Endothelial cell of umbilical vein (primary cell): ENCODE data around the gene PFKFB4. TPM values are rescaled to one million over a fixed set of nuclear protein-coding genes. Genes with fewer than 3 reads are reported as not detected.

Experiments
- BruUV-seq: library from RNA; stranded (reverse); fragments of 400-500 nt; replicated peaks from 2 replicates; lab custom pipeline; 2021; lab: Mats Ljungman, UMichigan
- CTCF ChIA-PET: fragments of 300-600, 350-600 bp; sonication (Branson Sonifier 250); formaldehyde crosslinking; loops from one replicate; lab custom pipeline; 2021; ENCODE audit warnings: antibody characterized with exemption, inconsistent platforms; lab: Charles Lee
- POLR2A ChIA-PET: fragments of 300-600, 350-600 bp; sonication (Branson Sonifier 250); formaldehyde crosslinking; loops from one replicate; lab custom pipeline; 2021; ENCODE audit warnings: antibody characterized with exemption, inconsistent platforms; lab: Charles Lee
- DNase-seq: peaks from one replicate; pipeline ENCODE4 v3.0.0-alpha.2; 2011; ENCODE audit warnings: low read depth, low spot score
- FAIRE-seq: peaks from 2 replicates; lab custom pipeline; 2011; peaks lifted over from hg19 to GRCh38; lab: Jason Lieb, UNC
- H2AFZ ChIP-seq: 2 replicates; pipeline ENCODE4 v1.6.0; 2012; ENCODE audit warnings: low read depth, low read length, control low read depth, inconsistent platforms
- H3K27ac ChIP-seq: 2 replicates; pipeline ENCODE4 v1.5.1; 2011; ENCODE audit warnings: low read depth, mild to moderate bottlenecking, control low read depth, low read length, moderate library complexity; ENCODE audit not compliant: insufficient read depth
- H3K27me3 ChIP-seq, 2 experiments: 2 replicates each; pipeline versions ENCODE4 v1.6.0 to v1.6.1; 2011; ENCODE audit warnings: low read length in 2 of 2, mixed read lengths in 1 of 2; ENCODE audit not compliant: control insufficient read depth in 2 of 2, insufficient read depth in 2 of 2
- H3K36me3 ChIP-seq, 2 experiments: 2 replicates in 1 of 2; 3 replicates in 1 of 2; pipeline ENCODE4 v1.5.1; 2011; ENCODE audit warnings: low read length in 2 of 2, mild to moderate bottlenecking in 1 of 2, moderate library complexity in 1 of 2; ENCODE audit not compliant: control insufficient read depth in 2 of 2, insufficient read depth in 2 of 2; ENCODE audit errors: extremely low read depth in 1 of 2
- H3K4me1 ChIP-seq: 3 replicates; pipeline ENCODE4 v1.5.1; 2011; ENCODE audit warnings: mild to moderate bottlenecking, low read length; ENCODE audit not compliant: control insufficient read depth, insufficient read depth; ENCODE audit errors: extremely low read depth
- H3K4me2 ChIP-seq: 2 replicates; pipeline ENCODE4 v1.6.1; 2011; ENCODE audit warnings: low read length, control low read depth, mixed read lengths; ENCODE audit not compliant: insufficient read depth
- H3K4me3 ChIP-seq, 3 experiments: fragments of 200-600 bp in 1 of 3; sonication (generic), shearing (Covaris generic) in 1 of 3; replicated peaks in 1 of 3; 2 replicates each; pipeline ENCODE4 v1.5.1; 2011 to 2016; ENCODE audit warnings: control low read depth in 3 of 3, low read length in 3 of 3, mild to moderate bottlenecking in 2 of 3, inconsistent platforms in 1 of 3, low read depth in 1 of 3, moderate library complexity in 1 of 3; ENCODE audit not compliant: insufficient read depth in 1 of 3
- H3K79me2 ChIP-seq: 2 replicates; pipeline ENCODE4 v1.6.0; 2012; ENCODE audit warnings: low read length, inconsistent platforms; ENCODE audit not compliant: control insufficient read depth, insufficient read depth
- H3K9ac ChIP-seq: replicated peaks from 2 replicates; pipeline ENCODE3; 2011; ENCODE audit warnings: low read length, control low read depth; ENCODE audit not compliant: insufficient read depth; ENCODE audit errors: extremely low read depth
- H3K9me1 ChIP-seq: replicated peaks from 3 replicates; pipeline ENCODE4 v1.6.0; 2011; ENCODE audit warnings: mild to moderate bottlenecking, low read length; ENCODE audit not compliant: control insufficient read depth, insufficient read depth; ENCODE audit errors: extremely low read depth
- H3K9me3 ChIP-seq: replicated peaks from 2 replicates; pipeline ENCODE4 v1.5.1; 2012; ENCODE audit warnings: low read length, inconsistent platforms; ENCODE audit not compliant: control insufficient read depth, insufficient read depth
- H4K20me1 ChIP-seq: replicated peaks from 2 replicates; pipeline ENCODE3; 2011; ENCODE audit warnings: mild to moderate bottlenecking, low read length; ENCODE audit not compliant: control insufficient read depth, insufficient read depth; ENCODE audit errors: extremely low read depth
- CTCF ChIP-seq, 2 donors: IDR thresholded peaks; 1 replicate in 1 of 2; 2 replicates in 1 of 2; pipeline ENCODE4 v1.5.1; 2011; ENCODE audit warnings: low read length in 2 of 2, mild to moderate bottlenecking in 2 of 2, moderate library complexity in 2 of 2, control low read depth in 1 of 2, inconsistent platforms in 1 of 2, low read depth in 1 of 2; ENCODE audit not compliant: insufficient read depth in 1 of 2; ENCODE audit errors: extremely low read depth in 1 of 2
- EZH2 ChIP-seq: IDR thresholded peaks from 2 replicates; pipeline ENCODE4 v1.6.1; 2012; ENCODE audit warnings: borderline replicate concordance, low read depth, mild to moderate bottlenecking, moderate library complexity, low read length, inconsistent platforms; ENCODE audit not compliant: severe bottlenecking
- FOS ChIP-seq: IDR thresholded peaks from 2 replicates; pipeline ENCODE4 v1.6.1; 2011; ENCODE audit warnings: mild to moderate bottlenecking, low read length, moderate library complexity, borderline replicate concordance; ENCODE audit not compliant: insufficient read depth
- GATA2 ChIP-seq: IDR thresholded peaks from 2 replicates; pipeline ENCODE4 v1.7.0; 2011; ENCODE audit warnings: low read depth, mild to moderate bottlenecking, moderate library complexity, mixed read lengths, low read length; ENCODE audit not compliant: insufficient read length, insufficient read depth
- JUN ChIP-seq: IDR thresholded peaks from 2 replicates; pipeline ENCODE4 v1.6.1; 2011; ENCODE audit warnings: borderline replicate concordance, low read depth; ENCODE audit not compliant: insufficient read length, insufficient read depth
- MYC ChIP-seq: IDR thresholded peaks from one replicate; pipeline ENCODE4 v1.6.1; 2011; ENCODE audit warnings: mild to moderate bottlenecking, low read depth, low read length
- POLR2A ChIP-seq: IDR thresholded peaks from 2 replicates; pipeline ENCODE4 v1.6.1; 2012; ENCODE audit warnings: low read depth, mild to moderate bottlenecking, control low read depth, low read length
- POLR2AphosphoS5 ChIP-seq: IDR thresholded peaks from 2 replicates; pipeline ENCODE4 v1.6.1; 2012; ENCODE audit warnings: low read depth, mild to moderate bottlenecking, control low read depth, low read length, moderate library complexity; ENCODE audit not compliant: insufficient read depth
- dilution Hi-C: fragments of 300-500 bp; cut with MboI; formaldehyde crosslinking; loops from one replicate; pipeline ENCODE4 v1.15.0; 2019; ENCODE audit warnings: low sequenced_read_pairs; ENCODE audit not compliant: extremely low pct_ligation_motif_present
- intact Hi-C: fragments of 100-400 bp; cut with micrococcal nuclease; formaldehyde crosslinking; loops from one replicate; pipeline ENCODE4 v1.10.0; 2022
- polyA plus RNA-seq, 4 experiments: library from polyadenylated mRNA; depleted of rRNA in 3 of 4; stranded (reverse) in 3 of 4; unstranded in 1 of 4; fragments of >200 nt; gene quantifications; 2 replicates each; pipeline versions ENCODE4 v1.2.1 to v1.2.3, GENCODE V29; 2011 to 2012; ENCODE audit warnings: missing spikeins in 1 of 4
- total RNA-seq: library from RNA; stranded (reverse); gene quantifications from 2 replicates; pipeline ENCODE4 v1.2.3, GENCODE V29; 2021
- TF ChIP-seq, protein P1 (sequence below): IDR thresholded peaks from 2 replicates; pipeline ENCODE4 v1.6.1; 2011; ENCODE audit not compliant: insufficient read depth, insufficient read length

PFKFB4 gene
- total and polyA plus RNA-seq, 2 donors (not counting 3 experiments of a cell fraction or from before 2014, with no cell fraction given): 4.0 to 4.2 TPM

DNA sequence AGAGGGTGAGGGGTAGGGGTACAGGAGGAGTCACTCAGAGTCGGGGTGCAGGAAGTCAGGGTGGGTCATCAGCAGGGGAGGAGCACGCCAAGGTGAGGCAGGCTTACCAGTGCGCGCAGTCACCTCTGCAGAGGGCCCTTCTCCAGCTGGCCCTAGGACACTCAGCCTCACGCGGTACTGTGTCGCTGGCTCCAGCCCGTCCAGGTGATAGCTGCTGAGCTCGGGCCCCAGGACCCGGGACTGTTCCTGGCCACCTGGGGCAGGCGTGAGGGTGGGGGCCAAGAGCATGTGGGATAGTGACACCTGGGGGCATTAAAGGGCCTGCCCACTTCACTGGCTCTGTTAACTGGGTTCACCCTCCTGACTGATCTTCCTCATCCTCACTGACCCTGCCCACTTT, 31.1 kb upstream of the PFKFB4 start:
- no peaks in the 10 kb centered on the region for H3K4me1 ChIP-seq
- intact Hi-C loops (no loop called here), dilution Hi-C loops (no loop called here)
- FAIRE-seq: no peak
- H3K9me3 ChIP-seq: no peaks in the 10 kb centered on the region
- no peaks in the 10 kb centered on the region for H4K20me1 ChIP-seq
- TF ChIP-seq POLR2AphosphoS5 (no peak), JUN (no peak), GATA2 (no peak), EZH2 (no peak), CTCF (IDR thresholded peaks at IDR 0.05; ENCODE audit: extremely low read depth in 1 of 2, insufficient read depth in 1 of 2, low read depth in 1 of 2, low read length in 2 of 2) (no peak), POLR2A (no peak), MYC (no peak), FOS (no peak)
- TF ChIP-seq, protein P1, sequence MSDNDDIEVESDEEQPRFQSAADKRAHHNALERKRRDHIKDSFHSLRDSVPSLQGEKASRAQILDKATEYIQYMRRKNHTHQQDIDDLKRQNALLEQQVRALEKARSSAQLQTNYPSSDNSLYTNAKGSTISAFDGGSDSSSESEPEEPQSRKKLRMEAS: no peak
- no peak overlapping the region for H3K27ac ChIP-seq
- DNase-seq: no peak
- no peak overlapping the region for H2AFZ ChIP-seq
- H3K9ac ChIP-seq: no peak overlapping the region
- ChIA-PET POLR2A (no interaction called here), CTCF (interaction anchor here (1.5 kb wide), 1 partner anchor 11 kb away, joined by 3 read pairs; no protein-coding TSS in a partner anchor)
- no peak overlapping the region for H3K4me3 ChIP-seq
- H3K9me1 ChIP-seq: no peaks in the 10 kb centered on the region
- no peak overlapping the region for H3K4me2 ChIP-seq
- H3K27me3 ChIP-seq: peaks cover 0 to 5% of the 10 kb centered on the region in 2 experiments
- no peaks in the 10 kb centered on the region for H3K36me3 ChIP-seq
- no peaks in the 10 kb centered on the region for H3K79me2 ChIP-seq
- no TSS peak for BruUV-seq
